SK-N-MC (cell line): ENCODE results near the gene IFNK.

ENCODE experiments used
- EZH2 ChIP-seq: fragments of 200-600 bp; sonication (generic); IDR thresholded peaks from one replicate; pipeline ENCODE4 v1.6.1; 2017; ENCODE audit warnings: antibody characterized with exemption
- FOXP2 ChIP-seq: optimal IDR thresholded peaks from 2 replicates; pipeline ENCODE3; 2011; ENCODE audit warnings: mild to moderate bottlenecking, moderate library complexity; ENCODE audit not compliant: insufficient read depth; ENCODE audit errors: extremely low read length, control extremely low read depth
- POLR2AphosphoS5 ChIP-seq: IDR thresholded peaks from 2 replicates; pipeline ENCODE4 v1.6.1; 2012; ENCODE audit warnings: mild to moderate bottlenecking, low read depth, low read length, borderline replicate concordance

DNA sequence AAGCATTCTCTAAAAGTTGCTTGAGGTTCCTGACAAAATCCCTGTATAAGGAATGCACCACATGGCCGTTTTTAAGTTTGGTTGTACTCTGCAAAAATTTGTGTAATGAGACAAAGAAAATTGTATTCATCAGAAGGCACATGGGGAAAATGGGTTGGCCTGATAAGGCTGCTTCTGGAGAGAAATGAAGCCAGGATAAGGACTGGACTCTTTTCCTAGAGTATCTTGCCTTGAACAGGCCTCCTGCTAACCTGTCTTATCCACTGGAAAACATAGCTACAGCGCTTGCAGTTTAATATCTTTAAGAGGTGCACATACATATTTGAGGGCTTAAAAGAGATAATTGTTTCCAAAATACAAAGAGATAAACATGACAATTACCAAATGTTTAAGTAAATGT, 41.4 kb upstream of the IFNK start:
- TF ChIP-seq EZH2 = no peak
- TF ChIP-seq POLR2AphosphoS5 = no peak
- TF ChIP-seq FOXP2 = no peak
